Esophagus squamous epithelium (tissue), 4 donors: ENCODE results near the gene ARFGAP3.

Source experiments
- CTCF ChIP-seq, 6 experiments: fragments of 450-650 bp in 4 of 6; fragments of 200-600 bp in 2 of 6; sonication (generic) in 2 of 6; IDR thresholded peaks; one replicate each; pipeline ENCODE4 v1.5.1; 2016 to 2019; ENCODE audit warnings: antibody characterized with exemption in 6 of 6, mild to moderate bottlenecking in 4 of 6, moderate library complexity in 4 of 6
- POLR2A ChIP-seq, 4 donors: fragments of 450-650 bp; IDR thresholded peaks; one replicate each; pipeline ENCODE4 v1.6.1; 2017; ENCODE audit warnings: antibody characterized with exemption in 4 of 4, mild to moderate bottlenecking in 4 of 4, moderate library complexity in 3 of 4

GRCh38 chr22:42872821-42873220 lies 15.7 kb upstream of the ARFGAP3 start:
- TF ChIP-seq POLR2A (IDR thresholded peaks at IDR 0.05) (no peak), CTCF (IDR thresholded peaks at IDR 0.05) (no peak)
